Measurements from ENCODE around the gene FRMPD1.

FRMPD1 gene

DNA sequence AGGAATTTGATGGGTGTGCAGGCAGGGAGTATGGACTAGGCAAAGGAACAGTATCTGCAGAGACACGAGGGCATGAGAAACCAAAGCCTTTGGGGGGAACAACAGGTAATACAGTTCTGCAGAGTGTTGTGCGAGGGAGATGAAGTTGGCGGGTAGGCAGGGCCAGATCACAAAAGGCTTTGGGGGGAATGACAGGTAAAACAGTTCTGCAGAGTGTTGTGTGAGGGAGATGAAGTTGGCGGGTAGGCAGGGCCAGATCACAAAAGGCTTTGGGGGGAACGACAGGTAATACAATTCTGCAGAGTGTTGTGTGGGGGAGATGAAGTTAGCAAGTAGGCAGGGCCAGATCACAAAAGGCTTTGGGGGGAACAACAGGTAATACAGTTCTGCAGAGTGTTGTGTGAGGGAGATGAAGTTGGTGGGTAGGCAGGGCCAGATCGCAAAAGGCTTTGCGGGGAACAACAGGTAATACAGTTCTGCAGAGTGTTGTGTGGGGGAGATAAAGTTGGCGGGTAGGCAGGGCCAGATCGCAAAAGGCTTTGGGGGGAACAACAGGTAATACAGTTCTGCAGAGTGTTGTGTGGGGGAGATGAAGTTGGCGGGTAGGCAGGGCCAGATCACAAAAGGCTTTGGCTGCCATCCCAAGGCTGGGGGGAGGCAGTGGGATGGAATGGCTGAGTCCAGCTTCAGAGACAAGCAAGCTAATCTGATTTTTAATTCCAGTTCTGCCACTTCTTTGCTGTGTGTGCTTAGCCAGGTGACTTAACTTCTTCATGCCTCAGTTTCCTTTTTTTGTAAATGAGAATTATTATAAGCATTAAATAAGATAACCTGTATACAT, 33.0 kb downstream of the FRMPD1 start:
- no peak for DNase-seq

DNA sequence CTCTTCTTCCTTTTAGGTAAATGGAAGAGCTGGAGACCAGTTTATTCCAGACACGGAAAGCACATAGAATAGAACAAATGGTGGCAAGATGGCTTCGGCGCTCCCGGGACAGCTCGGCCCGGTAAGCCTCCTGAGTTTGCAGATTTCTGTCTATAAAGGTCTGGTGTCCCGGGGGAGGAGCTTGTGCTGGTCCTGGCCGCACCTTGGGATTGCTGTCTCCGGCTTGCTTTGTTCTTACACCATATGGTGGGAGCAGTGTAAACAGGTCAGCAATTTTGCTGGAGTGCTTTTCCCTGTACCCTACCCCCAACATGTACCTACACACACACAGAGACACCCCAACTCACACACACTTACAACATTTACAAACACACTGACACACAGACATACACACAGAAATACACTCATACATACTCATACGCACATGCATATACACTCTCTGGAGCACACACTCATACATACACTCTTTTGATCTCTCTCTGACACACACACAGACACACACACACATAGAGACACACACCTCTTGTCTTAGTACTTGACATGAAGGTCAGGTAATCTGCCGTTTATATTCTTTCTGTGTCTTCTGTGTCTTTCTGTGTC, 42.0 kb downstream of the FRMPD1 start:
- no peak for DNase-seq

DNA sequence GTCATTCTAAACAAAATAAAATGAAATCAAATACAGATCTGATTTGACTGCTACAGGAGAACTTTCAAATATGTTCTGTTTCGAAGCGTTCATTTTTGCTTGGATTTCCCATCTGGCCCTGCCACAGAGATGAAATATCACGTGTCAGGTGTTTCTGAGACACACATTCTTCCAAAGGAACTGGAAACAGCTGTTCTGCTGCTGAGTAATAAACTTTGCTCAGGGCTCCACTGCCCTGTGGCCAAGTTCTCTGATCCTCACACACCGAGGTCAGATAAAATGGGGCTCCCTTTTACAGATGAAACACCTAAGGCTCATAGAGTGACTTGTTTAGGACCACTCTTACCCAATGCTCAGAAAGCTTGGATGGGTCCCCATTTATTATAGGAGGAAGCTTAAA, 42.5 kb downstream of the FRMPD1 start:
- DNase-seq, result no peak

DNA sequence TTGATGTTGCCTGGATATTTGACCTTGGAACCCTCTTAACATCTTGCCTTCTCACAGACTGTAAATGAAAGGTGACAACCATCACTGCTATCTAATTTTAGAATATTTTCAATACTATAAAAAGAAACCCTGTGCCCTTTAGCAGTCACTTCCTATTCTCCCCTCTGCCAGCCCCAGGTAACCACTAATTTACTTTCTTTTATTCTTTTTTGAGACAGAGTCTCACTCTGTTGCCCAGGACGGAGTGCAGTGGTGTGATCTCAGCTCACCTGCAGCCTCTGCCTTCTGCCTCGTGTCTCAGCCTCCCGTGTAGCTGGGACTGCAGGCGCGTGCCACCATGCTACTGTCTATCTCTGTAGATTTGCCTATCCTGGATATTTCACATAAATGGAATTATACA, 43.6 kb downstream of the FRMPD1 start:
- no peak for DNase-seq

DNA sequence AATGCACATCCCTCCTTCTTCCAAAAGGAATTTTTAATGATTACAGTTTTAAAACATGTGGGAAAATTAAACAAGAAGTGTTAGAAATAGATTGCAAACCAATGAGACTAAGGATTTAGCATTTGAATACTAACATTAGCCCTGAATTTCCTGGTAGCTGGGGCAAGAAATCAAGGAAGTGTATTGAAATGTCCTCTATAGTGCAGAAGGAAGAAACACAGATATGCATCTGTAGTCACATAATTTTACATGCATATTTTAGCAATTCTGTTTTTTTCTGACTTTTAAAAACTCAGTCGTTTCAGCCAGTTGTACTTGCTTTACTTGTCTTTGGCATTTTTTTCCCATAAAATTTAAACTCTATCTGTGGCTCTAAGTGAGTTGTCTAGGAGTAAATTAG, 45.8 kb downstream of the FRMPD1 start:
- DNase-seq, result no peak

DNA sequence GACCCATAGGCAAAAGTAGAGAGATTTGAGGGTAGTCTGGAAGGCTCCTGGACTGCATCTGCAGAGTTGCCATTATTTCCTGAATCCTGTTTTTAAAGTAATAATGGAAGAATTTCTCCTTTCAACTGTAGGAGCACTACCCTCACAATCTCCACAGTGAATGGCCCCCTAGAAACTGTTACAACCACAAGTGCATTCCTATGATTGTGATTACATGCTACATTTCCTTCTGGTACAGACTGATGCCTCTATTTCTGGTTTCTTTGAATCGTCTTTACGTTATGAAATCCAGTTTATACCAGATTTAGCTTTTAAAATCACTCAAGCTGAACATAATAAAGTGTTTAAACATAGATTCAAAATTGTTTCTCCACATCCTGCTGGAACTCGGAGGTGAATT, 49.4 kb downstream of the FRMPD1 start:
- no peak for DNase-seq

DNA sequence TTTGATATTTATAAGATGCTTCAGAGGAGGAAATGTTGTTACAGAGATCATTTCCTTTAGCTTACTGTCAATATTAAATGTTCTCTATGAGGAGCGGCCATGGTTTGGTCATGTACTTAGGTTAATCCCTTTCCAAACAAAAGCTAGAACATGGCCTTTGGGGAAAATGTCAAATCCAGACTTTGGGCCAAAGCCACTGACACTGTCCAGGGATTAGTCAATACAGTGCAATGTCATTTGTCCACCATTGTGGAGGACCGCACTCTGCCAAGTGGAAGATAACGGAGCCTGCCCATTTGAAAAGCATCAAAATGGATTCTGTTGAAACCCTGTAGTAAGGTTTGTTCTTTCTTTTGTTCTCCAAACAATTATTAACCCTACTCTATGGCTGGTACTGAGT, 50.1 kb downstream of the FRMPD1 start:
- DNase-seq, result no peak

DNA sequence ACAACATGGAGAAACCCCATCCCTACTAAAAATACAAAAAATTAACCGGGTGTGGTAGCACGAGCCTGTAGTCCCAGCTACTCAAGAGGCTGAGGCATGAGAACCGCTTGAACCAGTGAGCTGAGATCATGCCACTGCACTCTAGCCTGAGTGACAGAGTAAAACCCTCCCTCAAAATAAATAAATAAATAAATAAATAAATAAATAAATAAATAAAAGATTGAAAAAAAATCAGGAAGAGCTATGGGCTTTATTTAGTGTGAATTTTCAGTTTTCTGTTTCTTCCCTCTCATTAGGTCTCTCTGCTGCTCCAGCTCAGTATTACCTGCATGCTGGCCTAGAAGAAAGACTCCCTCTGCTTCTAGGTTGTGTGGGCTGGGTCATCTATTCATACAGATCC, 55.0 kb downstream of the FRMPD1 start:
- DNase-seq, result no peak

DNA sequence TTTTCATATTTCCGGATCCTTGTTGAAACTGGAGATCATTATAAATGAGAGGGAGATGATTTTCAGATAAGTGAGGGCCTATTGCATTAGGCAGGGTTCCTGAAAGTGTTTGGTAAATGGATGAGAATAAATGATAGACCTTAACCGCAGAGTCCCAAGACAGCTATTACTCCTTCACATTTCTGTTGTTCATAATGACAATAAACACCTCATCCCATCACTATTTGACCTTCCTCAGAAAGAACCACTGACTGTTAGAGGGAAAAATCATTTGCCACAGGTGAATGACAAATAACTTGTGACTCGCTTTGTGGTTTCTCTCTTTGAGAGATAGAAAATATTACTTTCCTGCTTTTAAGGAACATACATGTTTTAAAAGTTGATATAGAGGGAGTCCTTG, 55.5 kb downstream of the FRMPD1 start:
- DNase-seq, result no peak

DNA sequence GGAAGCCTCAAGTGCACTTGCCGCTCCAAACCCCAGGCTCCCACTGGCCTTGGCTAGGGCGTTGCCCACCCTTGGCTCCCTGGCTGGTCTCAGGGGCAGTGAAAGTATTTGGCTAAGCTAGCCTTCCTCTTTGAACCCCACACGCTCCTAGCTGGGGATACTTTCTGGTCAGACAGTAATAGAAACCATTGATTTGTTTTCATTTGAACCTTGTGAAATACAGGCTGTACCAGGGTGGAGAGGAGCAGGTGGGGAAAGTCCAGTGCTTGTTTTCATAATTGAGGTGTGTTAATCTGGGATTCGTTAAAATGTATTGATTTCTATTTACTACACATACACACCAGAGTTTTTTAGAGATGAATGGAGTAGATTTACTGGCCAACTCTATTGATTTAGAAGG, 57.0 kb downstream of the FRMPD1 start:
- DNase-seq, result no peak

DNA sequence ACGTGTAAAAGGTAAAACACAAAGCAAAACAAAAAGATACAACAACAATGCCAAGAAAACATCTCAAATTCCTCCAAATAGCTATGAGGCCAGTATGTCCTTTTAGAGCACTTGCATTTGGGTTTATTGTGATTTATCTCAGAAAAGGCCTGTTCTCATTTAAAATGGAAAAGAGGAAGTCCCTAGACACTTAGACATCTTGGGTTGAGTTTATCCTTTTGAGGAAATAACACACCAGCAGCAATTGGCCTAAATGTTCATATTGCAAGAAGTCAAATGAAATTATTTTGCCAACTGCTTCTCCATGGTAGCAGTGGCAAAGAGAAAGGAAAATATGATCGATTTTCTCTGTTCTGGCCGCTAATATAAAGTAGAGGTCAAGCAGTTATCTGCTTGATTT, 59.3 kb downstream of the FRMPD1 start:
- no peak for DNase-seq

DNA sequence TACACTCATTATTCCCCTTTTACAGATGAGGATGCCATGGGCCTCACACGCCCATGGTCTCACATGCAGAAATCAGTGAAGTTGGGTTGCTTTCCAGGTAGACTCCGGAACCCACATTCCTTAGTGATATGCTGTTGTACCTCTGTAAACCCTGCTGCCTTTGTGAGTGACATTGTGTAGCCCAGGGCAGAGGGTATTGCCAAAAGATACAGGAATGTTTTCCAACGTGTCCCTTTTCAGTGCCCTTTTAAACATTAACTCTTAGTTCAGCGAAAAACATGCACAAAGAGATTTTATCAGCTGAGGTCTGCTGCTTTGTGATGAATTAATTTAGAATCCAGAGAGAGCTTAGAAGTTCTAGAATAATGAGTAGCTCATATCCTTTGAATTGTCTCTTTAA, 64.5 kb downstream of the FRMPD1 start:
- DNase-seq, result no peak

DNA sequence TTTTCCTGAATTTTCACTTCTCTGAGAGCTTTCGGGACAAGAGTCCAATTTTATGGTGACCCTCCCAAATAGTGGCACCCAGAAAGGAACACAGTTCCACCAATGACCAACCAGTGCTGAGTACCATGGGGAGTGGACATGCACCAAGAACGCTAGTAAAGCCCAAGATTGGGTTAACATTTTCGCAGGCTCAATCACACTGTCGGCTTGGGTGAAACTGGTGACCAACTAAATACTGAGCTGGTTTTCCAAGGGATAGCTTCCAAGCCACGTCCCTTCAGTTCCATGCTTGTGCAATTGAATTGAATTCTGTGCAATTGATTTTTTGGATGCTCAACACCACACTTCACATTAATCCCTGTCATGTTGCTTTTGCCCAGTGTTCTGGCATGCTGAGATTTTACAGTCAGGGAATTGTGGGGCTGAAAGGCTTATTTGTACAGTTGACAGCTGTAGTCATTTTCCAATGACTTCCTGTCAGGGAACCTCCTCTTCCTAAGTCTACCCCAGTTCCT, 65.3 kb downstream of the FRMPD1 start:
- no peak for DNase-seq

DNA sequence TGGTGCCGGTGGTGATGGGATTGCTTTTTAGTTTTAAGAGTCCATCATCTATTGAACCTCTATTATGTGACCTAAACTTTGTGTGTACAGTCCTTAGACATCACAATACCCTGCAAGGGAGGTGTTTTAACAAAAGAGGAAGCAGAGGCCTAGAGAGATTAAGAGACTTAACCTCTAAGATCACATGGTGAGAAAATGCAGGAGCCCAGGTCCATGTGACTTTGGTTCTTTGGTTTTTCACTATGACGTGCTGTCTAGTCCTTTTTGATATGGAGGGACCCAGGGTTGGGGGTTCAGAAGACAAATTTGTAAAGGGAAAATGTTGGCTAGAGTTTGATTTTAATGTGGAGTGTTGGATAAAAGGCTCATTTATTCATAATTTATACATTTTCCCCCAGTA, 68.8 kb downstream of the FRMPD1 start:
- DNase-seq, result no peak

DNA sequence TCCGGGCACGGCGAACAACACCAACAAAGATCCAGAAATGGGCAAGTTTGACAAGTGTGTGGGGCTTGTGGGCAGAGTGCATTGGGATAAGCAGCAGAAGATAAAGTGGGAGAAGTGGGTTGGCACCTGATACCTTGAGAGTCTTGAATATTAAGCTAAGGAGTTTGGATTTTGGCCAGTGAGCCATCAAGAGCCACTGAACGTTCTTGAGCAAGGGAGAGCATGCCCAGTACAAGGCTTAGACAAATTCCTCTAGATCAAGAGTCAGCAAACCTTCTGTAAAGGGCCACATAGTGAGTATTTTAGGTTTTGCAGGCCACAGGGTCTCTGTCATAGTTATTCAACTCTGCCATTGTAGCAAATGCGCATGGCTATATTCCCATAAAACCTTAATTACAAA, 76.3 kb downstream of the FRMPD1 start:
- DNase-seq, result no peak

DNA sequence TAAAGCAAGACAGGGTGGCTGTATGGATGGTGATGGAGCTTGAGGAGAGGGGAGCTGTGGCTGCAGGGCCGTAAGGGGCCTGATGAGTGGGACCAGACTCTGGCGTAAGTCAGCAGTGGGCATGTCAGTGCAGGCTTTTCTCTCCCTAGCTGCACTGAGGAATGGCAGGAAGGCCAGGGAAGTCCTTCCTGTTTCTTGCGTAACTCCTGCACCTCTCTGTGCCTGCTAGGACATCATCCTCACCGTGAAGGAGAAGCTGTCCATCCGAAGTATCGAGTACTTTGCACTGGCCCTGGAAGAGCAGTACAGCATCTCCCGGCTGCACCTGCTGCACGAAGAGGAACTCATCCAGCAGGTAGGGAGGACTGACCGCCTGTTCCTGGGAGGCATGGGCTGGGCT, 78.7 kb downstream of the FRMPD1 start:
- DNase-seq, result no peak

DNA sequence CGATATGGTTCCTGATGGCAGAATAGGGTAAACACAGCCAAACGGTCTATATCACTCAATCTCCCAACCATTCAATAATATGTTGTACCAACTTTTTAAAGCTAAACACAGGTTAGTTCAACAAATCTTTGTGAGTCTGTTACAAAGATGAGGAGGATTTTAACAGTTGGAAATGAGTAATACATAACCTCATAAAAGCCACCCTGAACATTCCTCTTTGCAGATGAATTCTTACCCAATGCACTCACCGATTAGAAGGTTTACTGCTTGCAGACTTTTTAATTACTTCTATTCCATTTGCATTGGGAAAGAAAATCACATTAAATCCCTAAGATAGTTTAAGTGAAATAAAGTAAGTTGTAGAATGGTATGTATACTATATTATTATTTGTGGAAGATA, 79.5 kb downstream of the FRMPD1 start:
- no peak for DNase-seq

DNA sequence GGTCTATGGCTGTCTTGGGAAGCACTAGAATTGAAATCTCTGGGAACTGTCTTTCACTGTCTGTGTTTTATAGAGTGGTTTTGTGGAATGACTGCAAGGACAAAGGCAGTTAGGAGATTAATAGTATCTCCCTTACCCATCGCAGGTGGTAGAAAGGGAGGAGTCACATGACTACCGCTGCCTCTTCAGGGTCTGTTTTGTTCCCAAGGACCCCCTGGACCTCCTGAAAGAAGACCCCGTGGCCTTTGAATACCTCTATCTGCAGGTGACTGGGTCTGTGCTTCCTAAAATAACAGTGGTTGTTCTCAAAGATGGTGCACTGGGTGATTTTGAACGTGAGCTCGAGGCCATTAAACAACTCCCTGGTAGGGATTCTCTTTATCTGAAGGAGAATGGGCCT, 80.1 kb downstream of the FRMPD1 start:
- no peak for DNase-seq

DNA sequence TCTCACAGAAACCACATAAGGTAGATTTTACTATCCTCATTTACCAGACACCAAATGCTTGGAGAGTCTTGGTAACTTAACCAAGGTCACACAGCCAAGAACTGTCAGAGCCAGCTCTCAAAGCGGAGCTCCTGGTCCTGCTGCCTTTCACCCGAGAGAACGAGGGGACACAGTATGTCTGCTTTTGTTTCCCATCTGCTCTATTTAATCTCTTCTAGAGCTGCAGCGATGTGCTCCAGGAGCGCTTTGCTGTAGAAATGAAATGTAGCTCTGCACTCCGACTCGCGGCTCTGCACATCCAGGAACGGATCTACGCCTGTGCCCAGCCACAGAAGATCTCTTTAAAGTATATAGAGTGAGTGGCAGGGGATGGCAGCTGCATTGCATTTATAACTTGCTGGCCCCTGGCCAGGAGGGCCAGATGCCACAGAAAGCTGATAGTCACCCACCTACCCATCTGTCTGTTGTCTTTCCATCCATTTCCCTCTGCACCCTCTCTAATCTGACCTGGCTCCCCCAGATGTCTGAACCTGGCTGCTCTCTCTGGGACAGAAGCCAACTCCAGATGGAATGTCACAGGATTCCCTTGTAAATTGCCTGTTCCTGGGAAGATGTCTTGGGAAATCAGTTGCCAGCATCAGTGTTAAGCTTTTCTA, 81.5 kb downstream of the FRMPD1 start:
- DNase-seq, result no peak

DNA sequence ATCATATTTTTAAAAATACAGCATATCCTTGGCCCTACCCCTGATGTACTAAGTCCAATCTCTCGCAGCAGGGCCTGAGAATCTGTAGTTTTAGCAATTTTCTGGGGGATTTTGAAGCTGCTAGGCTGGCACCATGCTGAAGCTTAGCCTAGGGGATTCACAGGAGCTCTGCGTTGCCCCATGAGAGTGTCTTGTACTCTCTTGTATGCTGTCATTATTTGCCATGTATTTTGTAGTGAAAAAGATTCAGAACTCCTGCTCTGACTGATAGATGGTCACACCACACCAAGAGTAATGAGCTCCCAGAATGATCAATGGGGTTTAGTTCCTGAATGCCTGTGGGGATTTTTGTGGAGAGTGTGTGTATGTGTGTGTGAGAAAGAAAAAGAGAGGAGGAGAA, 82.2 kb downstream of the FRMPD1 start:
- no peak for DNase-seq

DNA sequence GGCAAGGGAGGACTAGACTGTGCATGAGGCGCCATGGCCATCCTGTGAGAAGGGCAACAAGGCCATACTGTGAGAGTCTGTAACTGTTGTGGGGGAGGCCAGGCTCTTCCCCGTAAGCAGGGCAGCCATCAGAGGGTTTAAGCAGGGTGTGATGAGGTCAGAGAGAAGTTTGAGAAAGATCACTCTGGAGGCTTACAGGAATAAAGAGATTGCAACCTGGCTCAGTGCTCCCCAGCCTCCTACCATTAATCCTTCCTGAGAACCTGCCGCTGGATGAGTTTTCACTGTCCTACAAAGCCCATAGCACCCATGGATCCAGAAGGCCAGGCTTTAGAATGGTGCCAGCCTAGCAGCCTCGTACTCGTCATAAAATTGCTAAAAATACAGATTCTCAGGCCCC, 88.5 kb downstream of the FRMPD1 start:
- no peak for DNase-seq

DNA sequence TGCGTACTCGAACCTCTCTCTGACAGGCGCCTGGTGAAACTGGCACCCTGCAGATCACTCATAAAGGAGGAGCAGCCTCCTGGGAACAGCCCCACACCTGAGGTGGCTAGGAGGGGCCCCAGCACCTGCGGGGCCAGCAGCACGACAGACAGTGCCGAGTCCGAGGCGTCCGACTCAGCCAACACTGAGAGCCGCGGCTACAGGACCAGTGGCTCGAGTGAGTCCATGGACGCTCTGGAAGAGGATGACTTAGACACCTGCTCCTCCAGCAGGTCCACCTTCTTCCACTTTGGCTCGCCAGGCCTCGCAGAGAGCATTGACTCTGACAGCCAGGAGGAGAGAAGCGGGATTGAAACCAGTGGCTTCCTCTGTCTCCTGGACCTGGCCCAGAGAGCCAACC, 89.4 kb downstream of the FRMPD1 start:
- DNase-seq, result no peak

DNA sequence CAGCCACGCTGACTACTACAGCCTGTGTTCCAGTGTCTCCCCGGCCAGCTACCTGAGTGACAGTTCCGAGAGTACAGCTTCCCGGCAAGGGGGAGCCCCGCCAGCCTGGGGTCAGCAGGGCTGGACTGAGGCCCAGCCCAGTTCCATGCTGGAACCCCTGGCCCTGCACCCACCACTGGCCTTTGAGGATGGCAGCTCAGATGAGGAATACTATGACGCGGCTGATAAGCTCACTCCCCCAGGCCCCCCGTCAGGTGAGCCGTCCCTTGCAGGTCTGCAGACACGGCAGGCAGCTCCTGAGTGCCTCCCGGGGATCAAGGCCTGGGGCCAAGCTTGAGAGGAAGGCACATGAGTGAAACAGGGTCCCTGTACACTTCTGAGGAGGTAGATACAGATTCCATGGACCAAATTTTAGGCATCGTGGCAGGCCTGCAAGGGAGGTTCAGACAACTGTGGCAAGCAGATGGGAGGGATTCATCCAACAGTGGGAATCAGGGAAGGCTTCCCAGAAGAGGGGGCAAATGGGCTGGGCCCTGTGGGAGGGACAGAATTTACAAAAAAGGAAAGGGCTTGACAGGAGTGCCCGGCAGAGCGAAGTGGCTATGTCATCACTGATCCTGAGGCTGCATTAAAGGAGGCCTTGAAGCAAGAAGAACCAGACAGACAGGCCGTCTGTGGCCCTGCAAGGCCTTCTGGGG, 90.0 kb downstream of the FRMPD1 start:
- DNase-seq, result no peak

DNA sequence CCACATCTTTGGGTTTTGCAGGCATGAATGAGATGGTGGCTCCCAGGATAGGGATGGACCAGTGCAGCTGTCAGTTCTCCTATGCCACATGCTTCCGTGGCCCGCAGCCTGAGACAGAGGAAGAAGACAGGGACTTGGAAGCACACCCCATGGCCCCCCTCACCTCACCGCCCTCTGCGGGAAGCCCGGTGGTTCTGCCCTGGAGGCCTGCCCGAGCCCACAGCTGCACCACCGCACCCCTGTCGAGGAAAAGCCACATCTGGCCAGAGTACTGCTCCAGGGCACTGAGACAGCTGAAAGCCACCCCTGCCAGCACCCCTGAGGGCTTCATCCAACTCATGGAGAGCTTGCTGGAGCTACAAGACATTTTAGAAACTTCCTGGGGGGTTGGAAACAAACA, 95.2 kb downstream of the FRMPD1 start:
- no peak for DNase-seq
